HG03159 (cell line): Measurements from ENCODE around the gene SSH2.

Experiments
- ATAC-seq: cut with Tn5 transposase; IDR thresholded peaks from one replicate; pipeline ENCODE4 v1.9.1; 2021; ENCODE audit warnings: mild to moderate bottlenecking, moderate library complexity; ENCODE audit not compliant: unreplicated experiment

Gene SSH2

DNA sequence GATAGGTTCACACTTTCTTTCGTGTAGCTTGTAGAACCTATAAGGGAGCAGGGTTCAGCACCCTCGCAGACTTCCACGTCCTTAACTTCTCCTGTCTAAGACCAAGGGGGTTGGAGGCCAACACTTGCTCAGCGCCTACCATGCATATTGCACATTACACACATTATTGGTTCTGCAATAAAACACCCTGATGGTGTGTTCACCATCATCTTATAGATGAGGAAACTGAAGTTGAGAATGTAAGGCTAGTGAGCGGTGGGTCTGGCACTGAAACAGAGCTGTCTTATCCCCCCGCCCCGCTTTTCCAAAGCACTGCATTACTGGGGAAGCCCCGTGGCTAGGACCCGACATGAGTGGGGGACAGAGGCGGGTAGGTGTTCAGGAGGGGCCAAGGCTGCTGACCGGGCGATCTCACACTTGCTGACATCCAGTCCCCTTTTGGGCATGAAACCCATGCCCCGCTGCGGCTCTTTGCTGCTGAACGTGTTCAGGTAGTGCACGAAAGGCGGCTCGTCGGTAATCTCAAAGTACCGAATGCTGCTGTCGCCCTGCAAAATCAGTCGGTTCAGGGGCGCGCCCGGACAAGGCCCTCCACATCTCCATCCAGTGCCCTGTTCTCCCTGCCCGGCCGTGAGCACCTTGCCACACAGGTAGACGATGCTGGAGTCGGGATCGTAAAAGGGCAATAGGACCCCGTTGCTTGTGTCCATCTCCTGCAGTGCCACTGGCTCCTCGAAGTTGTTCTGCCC is 313.6 kb downstream of the SSH2 start:
- ATAC-seq: no peak

DNA sequence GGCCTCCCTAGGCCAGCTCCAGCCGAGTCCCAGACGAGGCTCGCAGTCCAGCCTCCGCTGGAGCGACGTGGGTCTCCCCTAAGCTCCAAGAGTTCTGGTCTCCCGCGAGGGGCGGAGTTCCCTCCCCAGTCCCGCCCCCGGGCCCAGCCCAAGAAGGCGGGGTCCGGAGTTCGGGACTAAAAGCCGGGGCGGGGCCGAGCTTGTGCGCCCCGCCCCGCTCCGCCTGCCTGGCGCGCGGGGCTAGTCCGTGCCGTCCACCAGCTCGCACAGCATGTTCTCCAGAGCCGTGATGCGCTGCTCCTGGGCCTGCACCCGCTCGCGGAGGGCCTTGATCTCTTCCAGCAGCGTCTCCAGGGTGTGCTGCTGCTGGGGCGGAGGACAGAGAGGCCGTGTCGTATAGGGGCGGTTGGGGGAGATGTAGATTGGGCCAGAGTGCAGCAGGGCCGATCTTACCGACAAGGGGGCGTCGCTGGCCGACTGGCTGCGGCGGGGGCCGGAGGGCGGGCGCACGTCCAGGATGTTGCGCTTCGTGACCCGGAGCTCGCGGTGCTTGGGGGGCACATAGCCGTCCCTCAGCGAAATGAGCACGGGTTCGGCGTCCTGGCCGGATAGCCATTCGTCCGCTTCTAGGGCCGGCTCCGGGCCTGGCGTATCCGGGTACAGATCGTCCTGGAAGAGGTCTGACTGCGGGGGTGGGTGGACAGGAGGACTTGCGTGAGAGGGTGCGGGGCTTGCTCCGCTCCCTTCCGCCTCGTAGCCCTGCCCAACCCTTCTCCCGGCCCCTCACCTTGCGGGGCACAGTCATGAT is 314.3 kb downstream of the SSH2 start:
- peak; percentile 45 for ATAC-seq

DNA sequence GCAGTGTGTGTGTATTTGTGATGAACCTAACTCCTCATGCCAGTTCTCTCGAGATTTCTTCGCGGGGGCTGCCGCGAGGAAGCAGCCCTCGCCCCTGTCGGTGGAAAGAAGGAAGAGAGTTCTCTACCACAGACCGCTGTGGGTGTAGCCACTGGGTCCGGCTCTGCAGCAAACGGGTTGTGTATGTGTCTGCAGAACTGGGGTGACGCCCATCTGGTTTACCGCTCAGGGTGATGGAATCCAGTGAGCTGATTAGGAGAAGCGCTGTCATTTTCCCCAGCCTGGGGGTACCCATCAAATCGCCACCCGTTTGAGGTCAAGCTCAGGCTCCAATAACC is 315.0 kb downstream of the SSH2 start:
- no peak for ATAC-seq

DNA sequence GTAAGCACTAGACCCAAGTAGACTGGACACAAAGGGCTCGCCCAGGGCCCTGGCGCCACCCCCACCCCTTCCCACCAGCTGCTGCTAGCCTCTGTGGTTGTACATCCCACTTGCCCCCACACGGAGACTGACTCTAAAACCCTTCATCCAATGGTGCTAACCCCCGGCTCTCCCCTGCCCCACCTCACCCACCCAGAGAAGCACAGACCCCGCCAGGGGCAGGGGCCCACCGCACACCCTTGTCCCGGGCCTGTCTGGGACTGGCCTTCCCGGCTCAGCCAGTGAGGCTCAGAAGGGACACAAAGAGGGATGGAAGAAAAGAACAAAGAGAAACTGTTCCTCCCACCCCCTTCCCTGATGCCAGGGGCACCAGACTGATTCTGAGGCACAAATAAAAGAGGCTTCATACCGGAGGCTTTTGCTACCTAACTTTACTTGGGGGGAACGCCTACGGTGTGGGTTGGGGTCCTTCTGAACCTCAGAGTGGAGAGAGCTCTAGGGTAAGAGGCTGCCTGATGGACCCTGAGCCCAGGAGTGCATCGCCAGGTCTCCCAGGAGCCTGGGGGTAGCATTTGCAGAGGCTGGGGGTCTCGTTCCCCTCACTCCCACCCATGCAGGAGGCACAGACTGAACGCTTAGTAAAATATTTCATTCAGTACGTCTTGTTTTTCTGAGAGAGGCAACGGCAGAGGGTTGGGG is 315.5 kb downstream of the SSH2 start:
- ATAC-seq: no peak

DNA sequence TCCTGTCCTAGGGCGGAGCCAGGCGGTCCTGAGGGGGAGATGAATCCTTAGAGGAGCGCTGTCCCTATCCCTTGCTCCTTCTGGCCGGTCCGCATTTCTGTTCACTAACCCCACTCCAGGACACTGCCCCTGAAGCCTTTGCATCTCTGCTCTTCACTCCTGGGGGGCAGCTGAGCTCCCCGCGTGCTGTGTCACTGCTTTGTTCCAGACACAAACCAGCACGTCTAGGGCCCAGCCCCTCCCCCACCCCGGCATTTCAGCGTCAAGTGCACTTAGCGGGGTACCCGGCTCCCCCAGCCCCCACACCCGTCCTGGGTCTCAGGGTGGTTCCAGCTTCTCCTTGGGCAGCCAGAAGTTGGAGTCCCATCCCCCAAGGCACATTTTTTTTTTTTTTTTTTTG is 316.2 kb downstream of the SSH2 start:
- ATAC-seq: no peak

DNA sequence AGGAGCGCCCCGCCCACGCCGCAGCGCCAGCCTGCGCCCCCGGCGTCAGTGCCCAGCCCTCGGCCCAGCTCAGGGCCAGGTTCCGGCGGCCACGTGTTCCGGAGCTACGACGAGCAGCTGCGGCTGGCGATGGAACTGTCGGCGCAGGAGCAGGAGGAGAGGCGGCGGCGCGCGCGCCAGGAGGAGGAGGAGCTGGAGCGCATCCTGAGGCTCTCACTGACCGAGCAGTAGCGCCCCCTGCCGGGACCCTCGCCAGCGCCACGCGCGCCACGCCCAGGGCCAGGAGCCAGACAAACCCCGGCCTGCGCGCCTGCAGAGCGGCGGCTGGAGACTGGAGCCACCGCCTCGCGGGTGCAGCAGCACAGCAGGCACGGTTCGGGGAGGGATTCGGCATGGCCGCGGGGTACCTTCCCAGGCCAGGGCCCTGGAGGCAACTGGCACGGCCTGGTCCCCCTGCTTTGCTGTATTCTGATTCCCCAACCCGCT is 316.6 kb downstream of the SSH2 start:
- ATAC-seq: no peak

DNA sequence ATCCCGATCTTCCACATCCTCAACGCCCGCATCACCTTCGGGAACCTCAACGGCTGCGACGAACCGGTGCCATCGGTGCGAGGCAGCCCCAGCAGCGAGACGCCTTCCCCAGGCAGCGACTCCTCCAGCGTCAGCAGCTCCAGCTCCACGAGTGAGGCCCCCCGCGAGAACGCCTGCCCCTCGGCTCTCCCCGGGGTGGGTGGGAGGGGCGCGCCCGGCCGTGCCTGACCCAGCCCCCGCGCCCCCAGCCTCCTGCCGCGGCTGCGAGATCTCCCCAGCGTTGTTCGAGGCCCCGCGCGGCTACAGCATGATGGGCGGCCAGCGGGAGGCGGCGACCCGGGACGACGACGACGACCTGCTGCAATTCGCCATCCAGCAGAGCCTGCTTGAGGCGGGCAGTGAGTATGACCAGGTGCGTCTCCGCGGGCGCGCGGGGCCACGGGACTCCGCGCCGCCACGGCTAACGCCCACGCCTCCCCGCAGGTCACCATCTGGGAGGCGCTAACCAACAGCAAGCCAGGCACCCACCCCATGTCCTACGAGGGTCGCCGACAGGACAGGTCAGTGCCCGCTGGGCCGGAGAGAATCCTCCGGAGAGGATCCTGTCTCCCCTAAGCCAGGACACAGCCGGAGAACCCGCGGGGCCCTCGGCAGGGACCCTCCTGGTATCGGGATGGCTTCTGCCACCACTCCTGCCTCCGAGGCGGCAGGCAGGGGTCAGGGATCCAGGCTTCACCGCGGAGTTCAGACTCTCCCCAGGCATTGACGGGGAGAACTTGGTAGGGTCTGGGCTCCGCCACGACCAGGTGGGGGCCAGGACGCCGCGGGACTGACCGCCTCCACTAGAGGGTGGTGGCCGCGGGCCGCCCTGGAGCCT is 317.4 kb downstream of the SSH2 start:
- ATAC-seq: no peak

DNA sequence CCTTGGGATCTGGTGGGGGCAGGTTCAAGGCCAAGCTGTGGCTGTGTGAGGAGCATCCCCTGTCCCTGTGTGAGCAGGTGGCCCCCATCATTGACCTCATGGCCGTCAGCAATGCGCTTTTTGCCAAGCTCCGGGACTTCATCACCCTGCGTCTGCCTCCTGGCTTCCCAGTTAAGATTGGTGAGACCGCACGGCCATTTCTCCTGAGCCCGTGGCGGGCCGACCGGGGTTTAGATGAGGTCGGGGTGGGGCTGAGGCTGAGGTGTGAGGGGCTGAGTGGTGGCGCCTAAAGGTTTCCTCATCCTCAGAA is 318.0 kb downstream of the SSH2 start:
- ATAC-seq: no peak

DNA sequence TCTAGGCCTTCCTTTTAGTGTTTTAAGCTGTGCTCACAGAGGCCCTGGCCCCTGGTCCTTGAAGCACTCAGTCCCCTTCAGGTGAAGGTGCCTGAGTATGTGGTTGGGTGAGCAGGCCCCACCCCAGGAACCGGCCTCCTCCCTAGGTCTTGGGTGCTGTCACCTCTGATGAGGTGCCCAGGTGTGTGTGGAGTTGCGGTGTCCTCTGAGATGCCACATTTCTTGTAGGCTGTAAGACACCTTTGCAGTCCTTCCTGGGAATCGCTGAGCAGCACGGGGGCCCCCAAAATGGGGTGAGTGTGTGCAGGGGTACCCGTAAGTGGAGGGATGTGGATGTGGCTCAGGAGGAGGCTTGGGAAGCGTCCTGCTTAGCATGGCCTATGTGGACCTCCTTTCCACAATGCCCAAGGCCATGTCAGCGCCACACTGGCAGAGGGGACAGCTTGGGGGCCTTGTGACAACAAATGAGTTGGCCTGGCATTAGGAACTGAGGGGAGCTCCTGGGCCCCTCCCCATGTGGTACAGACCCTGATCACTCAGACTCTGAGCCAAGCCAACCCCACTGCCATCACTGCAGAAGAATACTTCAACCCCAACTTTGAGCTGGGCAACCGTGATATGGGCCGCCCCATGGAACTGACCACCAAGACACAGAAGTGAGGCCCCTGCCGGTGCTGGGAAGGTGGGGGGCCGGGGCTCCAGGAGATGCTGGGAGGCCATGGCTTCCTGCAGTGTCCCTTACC is 318.5 kb downstream of the SSH2 start:
- no peak for ATAC-seq

DNA sequence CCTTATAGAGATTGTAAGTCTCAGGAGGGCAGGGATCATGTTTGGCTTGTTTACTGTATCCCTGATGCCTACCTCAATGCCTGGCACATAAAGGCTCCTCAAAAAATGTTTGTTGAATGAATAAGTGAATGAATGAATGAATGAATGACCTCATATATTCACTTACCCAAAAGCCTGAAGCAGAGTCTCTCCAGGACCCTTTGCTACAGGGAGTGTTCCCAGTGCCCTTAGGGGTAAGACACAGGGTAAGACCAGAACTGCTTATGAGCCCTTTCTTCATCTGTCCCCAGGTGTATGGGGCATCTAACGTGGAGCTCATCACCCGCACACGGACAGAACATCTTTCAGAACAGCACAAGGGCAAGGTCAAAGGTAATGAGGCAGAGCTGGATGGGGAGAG is 319.6 kb downstream of the SSH2 start:
- ATAC-seq: no peak

DNA sequence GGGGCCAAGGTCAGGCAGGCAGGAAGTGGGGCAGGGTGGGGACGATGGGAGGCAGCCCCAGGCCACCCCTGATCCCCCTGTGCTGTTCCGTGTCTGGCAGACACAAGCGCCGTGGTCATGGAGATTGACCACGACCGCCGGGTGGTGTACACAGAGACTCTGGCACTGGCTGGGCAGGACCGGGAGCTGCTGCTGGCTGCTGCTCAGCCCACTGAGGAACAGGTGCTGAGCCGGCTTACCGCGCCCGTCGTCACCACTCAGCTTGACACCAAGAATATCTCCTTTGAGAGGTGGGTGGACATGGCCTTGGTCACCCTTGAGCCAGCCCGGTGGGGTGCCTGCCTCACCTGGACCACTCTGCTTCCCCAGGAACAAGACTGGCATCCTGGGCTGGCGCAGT is 321.0 kb downstream of the SSH2 start:
- no peak for ATAC-seq

DNA sequence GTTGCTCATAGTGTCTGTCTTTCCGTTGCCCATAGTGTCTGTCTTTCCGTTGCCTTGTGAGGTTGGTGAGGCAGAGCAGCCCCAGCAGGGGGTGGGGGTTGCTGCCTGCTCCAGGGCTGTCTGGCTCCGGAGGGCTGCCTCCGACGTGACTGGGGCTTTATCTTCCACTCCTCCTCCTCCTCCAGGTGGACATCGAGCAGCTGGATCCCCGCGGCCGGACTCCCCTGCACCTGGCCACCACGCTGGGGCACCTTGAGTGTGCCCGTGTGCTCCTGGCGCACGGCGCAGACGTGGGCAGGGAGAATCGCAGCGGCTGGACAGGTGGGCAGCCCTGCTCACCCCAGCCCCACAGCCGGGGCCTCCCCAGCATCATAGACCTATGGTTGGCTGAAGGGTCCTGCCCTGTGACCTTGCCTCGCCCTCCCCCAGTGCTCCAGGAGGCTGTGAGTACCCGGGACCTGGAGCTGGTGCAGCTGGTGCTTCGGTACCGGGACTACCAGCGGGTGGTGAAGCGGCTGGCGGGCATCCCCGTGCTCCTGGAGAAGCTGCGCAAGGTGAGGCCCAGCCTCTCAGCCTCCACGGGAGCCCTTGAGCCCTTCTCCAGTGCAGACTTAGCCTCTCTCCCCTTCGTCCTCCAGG is 322.4 kb downstream of the SSH2 start:
- no peak for ATAC-seq

DNA sequence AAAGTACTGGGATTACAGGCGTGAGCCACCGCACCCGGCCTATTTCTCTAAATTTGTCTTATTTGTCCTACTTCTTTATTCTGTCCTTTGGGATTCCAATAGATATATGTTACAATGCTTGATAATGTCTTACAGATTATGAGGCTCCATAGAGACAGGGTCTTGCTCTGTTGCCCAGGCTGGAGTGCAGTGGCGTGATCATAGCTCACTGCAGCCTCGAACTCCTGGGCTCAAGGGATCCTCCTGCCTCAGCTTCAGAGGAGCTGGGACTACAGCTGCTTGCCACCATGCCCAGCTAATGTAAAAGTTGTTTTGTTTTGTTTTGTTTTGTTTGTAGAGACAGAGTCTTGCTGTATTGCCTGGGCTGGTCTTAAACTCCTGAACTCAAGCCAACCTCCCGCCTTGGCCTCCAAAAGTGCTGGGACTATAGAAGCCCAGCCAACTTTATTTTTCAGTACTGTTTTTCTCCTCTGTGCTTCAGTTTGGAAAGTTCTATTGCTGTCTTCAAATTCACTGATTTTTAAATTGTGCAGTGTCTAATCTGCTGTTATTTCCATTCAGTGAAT is 326.8 kb downstream of the SSH2 start:
- no peak for ATAC-seq

DNA sequence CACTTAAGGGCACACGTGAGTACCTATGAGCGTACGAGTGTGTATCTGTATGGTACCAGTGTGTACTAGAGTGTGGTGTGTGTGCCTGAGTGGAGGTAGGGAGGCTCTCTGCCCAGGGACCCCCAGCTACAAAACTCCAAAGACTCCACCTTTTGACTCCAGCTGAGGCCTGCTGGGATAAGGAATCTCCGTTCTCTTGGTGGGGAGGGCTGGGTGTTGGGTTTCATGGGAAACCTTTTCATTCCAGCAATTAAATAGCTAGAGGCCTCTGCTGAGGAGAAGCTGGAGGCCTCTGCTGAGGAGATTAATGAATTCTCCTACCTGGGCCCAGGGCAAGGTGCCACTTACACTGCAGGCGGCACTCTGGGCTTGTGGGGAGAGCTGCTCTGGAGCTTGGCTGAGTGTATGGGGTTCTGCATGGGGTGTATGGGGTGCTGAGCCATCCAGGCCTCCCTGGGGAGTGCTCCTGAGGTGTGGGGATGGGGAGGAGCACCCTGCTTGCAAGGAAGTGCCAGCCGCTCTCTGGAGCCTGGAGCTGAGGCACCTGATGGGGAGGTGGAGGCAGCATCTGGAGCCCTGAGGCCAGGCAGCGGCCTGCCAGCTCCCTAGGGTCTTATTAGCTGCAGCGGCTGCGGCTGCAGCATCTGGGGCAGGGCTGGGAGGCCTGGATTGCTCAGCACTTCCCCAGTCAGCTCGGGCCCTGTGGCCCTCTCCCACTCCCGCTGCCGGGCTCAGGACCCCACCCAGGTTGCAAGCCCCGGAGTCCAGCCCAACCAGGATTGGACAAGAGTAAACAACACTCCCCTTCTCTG is 332.5 kb downstream of the SSH2 start:
- ATAC-seq: no peak

DNA sequence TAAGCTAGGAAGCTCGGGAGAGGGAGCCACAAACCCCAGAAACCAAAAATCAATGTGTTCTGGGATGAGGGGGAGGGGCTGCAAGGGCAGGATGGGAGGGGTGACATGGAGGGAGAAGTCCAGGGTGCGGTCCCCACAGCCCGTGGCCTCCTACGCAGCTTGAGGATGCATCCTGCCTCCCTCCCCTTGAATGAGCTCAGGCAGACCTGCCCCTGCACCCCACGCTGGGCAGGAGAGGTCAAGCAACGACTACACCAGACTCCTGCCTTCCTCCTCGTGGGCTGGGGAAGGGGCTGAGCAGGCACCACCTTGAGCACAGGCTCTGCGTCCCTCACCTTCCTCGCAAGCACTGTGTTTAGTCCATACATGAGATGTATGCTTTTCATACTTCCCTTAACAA is 333.2 kb downstream of the SSH2 start:
- ATAC-seq: no peak

DNA sequence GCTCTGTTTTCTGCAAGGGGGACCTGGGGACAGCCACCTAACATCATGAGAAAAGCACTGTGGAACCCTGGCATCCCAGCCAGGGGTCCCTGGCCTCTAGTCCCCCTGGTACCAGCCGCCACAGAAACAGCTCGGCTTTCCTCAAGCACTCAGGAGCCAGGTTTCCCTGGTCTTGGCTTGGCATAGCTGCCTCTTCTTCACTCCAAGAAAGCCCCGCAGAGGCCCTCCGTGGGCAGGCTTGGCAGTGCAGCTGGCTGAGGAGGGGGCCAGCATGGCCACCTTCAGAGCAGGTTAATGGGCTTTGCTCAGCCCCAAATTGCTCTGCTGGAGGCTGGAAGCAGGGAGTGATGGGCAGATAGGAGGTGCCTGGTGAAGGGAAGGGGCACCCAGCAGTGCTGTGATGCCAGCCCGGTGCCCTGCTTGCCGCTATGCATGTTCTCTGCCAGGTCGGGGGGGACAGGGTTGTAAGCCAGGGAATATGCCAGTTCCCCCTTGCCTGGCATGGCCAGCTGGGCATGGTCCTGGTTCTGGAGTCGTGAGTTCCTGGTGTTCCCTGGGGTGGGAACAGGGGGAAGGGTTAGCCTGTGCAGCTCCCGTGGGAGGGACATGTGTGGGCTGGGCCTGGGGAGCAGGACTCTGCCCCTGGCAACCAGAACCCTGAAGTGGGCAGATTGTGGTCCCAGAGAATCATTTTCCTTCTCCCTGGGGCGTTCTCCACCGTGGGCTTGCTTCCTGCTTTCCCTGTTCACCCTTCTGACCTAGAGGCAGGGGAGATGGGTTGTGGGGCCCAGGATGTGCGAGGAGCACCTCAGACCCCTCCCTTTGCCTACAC is 333.9 kb downstream of the SSH2 start:
- ATAC-seq: no peak

DNA sequence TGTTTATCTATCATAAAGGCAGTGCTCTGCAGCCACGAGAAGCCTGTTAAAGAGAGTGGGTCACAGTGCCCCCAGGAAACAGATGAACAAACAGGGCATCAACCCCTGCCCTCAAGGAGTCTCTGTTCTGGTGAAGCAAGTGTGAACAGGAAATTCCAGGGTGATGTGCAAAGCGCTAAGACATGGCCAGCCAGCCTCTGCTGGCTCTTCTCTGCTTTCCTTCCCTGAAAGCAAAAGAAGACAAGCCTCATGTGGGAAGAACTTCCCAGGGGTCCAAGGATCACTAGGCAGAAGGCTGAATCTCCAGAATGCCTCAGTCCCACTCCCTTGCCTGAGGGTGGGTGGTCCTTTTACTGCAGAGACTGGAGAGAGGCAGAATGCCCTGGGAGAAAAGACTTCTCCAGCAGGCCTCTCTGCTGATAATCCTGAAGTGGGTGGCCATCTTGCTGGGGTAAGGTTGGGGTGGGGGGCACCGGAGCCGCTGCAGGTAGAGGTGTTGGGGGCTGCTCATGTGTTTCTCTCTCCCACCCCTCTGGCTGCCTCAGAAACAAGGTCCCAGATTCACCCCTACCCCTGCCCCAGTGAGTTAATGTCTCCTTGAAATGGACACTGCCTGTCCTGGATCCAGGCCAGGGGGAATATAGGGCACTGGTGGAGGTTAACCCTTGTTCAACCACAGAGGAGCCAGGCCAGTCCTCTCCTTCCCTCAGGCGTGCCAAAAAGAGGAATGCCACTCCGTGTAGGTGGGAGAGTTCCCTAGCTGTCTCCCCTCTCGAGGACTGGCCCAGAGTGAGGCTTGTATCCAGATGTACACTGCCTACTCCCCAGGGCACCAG is 334.7 kb downstream of the SSH2 start:
- no peak for ATAC-seq
